BE2C (cell line): Measurements from ENCODE around the gene ADAMTS9.

Source experiments
- DNase-seq: peaks from one replicate; pipeline ENCODE4 v3.0.0-alpha.2; 2020
- H3K27me3 ChIP-seq: fragments of 250-450 bp; sonication (Bioruptor Pico); 2 replicates; pipeline ENCODE4 v1.5.1; 2020; ENCODE audit warnings: mild to moderate bottlenecking
- H3K36me3 ChIP-seq: fragments of 250-450 bp; sonication (Bioruptor Pico); 2 replicates; pipeline ENCODE4 v1.5.1; 2020; ENCODE audit warnings: mild to moderate bottlenecking
- H3K4me1 ChIP-seq: fragments of 250-450 bp; sonication (Bioruptor Pico); 2 replicates; pipeline ENCODE4 v1.5.1; 2020
- H3K4me3 ChIP-seq: 2 replicates; pipeline ENCODE4 v1.5.1; 2011; ENCODE audit warnings: low read depth, low read length
- H3K9me3 ChIP-seq: fragments of 250-450 bp; sonication (Bioruptor Pico); 2 replicates; pipeline ENCODE4 v1.5.1; 2020
- TF ChIP-seq, protein P1 (sequence below): IDR thresholded peaks from 2 replicates; pipeline ENCODE4 v1.5.1; 2012; ENCODE audit warnings: mild to moderate bottlenecking, low read depth, low read length

Gene ADAMTS9

DNA sequence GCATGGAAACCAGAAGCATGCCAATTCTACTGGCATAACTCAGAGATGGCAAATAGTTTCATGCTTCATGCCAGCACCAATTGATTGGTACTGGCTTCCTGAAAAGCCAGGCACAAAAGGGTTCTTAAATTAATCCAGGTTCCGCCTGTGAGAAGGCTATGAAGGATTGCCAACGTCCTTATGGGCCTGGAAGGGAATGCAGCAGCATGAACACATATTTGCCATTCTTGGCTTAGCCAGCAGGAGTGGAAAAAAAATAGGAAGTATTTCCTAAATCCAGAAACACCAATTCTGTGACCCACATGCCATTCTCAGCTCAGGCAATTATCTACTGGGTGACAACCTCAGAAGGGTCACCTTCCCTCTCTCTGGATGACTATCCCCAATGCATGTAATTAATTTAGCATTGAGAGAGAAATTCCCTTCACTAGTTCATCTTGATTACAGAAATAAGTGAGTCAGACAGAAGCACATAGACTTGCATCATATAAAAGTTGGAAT, 36.0 kb downstream of the ADAMTS9 start:
- H3K27me3 ChIP-seq = no peaks in the 10 kb centered on the region
- DNase-seq = no peak
- TF ChIP-seq, protein P1, sequence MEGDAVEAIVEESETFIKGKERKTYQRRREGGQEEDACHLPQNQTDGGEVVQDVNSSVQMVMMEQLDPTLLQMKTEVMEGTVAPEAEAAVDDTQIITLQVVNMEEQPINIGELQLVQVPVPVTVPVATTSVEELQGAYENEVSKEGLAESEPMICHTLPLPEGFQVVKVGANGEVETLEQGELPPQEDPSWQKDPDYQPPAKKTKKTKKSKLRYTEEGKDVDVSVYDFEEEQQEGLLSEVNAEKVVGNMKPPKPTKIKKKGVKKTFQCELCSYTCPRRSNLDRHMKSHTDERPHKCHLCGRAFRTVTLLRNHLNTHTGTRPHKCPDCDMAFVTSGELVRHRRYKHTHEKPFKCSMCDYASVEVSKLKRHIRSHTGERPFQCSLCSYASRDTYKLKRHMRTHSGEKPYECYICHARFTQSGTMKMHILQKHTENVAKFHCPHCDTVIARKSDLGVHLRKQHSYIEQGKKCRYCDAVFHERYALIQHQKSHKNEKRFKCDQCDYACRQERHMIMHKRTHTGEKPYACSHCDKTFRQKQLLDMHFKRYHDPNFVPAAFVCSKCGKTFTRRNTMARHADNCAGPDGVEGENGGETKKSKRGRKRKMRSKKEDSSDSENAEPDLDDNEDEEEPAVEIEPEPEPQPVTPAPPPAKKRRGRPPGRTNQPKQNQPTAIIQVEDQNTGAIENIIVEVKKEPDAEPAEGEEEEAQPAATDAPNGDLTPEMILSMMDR = no peak
- peaks cover 74% of the 10 kb centered on the region for H3K36me3 ChIP-seq
- H3K4me3 ChIP-seq = no peak overlapping the region
- peaks cover 12% of the 10 kb centered on the region for H3K4me1 ChIP-seq
- H3K9me3 ChIP-seq = no peaks in the 10 kb centered on the region

DNA sequence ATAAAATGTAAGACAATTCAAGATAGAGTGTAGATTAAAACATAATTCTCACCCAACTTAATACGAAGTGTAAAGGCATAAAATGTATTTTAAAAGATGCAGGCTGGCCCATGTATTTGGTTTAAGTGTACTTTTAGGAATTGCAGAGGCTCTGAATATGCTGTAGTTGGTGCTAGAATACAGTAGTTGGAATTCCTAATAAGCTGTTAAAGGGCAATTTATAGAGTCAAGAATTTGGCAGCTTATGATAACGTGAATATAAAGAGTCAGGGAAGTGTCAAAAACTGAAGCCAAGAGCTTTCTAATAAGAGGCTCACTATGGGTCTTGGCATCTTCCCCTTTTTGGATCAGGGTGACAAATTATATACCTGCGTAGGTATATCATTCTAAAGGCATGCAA, 36.5 kb downstream of the ADAMTS9 start:
- Histone ChIP-seq H3K4me3 (no peak overlapping the region), H3K4me1 (peaks cover 12% of the 10 kb centered on the region), H3K27me3 (no peaks in the 10 kb centered on the region), H3K9me3 (no peaks in the 10 kb centered on the region), H3K36me3 (peaks cover 75% of the 10 kb centered on the region)
- DNase-seq = no peak
- TF ChIP-seq, protein P1 = no peak

DNA sequence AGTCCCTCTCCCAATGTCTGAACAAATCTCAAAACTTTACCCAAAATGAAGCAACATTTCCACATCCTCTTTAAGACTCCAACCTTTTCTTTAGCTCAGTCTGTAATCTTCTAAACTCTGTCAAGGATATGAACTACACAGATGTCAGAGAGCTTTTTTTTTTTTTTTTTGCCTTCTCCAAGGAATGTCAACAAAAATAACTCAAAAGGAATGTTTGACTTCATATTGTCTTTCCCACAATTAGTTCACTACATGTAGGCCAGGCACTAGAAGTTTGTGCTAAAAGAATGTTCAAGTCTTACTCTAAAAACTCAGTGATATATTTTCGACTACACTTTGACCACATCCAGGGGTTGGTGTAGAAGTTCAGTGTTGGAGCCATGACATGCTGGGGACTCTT, 37.1 kb downstream of the ADAMTS9 start:
- H3K9me3 ChIP-seq = no peaks in the 10 kb centered on the region
- no peak for DNase-seq
- TF ChIP-seq, protein P1 = no peak
- H3K27me3 ChIP-seq = no peaks in the 10 kb centered on the region
- H3K4me1 ChIP-seq = peaks cover 12% of the 10 kb centered on the region
- peaks cover 78% of the 10 kb centered on the region for H3K36me3 ChIP-seq
- no peak overlapping the region for H3K4me3 ChIP-seq

DNA sequence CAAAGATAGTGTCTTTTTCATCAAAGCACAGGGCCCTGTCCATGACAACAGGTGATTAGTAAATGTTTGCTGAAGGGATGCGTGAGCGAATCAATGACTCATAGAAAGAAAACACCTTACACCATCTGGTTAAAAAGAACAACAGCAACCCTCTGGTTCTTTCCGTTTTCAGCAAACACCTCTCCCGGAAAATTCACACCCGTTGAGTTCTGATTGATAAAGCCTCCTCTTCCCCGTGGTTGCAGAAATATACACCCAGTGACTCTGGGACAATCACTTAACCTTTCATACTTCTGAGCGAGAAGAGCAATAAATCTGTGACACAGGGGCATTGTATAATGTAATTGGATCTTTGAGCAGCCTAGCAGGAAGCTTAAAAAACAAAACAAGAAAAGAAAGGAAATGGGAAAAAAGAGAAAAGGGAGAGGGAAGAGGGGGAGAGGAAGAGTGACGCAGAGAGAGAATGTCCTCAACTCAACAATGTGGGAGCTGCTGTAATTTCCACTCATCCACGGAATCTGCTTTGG, 37.6 kb downstream of the ADAMTS9 start:
- H3K27me3 ChIP-seq = no peaks in the 10 kb centered on the region
- peaks cover 12% of the 10 kb centered on the region for H3K4me1 ChIP-seq
- TF ChIP-seq, protein P1 = no peak
- DNase-seq = no peak
- no peak overlapping the region for H3K4me3 ChIP-seq
- no peaks in the 10 kb centered on the region for H3K9me3 ChIP-seq
- peaks cover 74% of the 10 kb centered on the region for H3K36me3 ChIP-seq

DNA sequence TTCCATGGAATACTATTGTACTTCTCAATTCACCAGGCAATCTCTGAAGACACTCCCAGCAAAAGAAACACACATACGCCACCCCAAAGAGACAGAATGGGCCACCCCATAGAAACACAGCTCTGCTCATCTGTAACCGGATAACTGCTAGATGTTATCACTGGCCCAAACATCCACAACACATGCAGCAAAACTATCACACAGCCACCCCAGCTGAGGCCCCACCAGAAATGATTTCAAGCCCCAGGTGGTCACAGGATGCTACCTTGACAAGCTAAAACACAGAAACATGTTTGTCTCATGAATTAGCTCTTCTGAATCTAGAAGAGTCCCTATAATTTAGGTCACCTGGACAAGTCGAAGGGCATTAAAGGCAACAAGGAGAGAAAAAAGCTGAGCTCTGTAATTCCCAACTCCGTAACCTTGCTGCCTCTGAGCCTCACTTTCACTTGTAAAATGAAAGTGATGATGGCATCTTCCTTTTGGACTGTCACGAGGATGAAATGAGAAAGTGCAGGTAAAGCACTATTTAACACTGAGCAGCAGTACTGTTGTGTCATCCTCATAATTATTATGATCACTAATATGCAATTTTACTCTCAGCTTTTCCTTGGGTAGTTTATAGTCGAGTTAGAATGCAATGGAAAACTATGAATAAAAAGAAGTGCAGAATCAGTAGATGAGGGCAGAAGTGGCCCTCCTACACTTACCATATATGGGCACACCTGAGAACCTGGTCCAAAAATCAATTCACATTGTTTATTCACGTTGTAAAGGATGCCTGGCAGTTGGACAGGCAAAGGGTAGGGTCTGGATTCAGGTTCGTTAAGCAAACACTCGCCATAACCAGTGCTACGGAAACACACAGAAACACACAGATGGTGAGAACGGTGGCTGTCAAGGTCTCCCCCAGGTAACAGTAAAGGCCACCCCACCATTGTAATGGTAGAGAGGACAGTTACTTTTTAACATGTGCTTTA, 38.6 kb downstream of the ADAMTS9 start:
- Histone ChIP-seq H3K36me3 (peaks cover 74% of the 10 kb centered on the region), H3K9me3 (no peaks in the 10 kb centered on the region), H3K4me3 (no peak overlapping the region), H3K4me1 (peaks cover 12% of the 10 kb centered on the region), H3K27me3 (no peaks in the 10 kb centered on the region)
- TF ChIP-seq, protein P1 = no peak
- DNase-seq = no peak

DNA sequence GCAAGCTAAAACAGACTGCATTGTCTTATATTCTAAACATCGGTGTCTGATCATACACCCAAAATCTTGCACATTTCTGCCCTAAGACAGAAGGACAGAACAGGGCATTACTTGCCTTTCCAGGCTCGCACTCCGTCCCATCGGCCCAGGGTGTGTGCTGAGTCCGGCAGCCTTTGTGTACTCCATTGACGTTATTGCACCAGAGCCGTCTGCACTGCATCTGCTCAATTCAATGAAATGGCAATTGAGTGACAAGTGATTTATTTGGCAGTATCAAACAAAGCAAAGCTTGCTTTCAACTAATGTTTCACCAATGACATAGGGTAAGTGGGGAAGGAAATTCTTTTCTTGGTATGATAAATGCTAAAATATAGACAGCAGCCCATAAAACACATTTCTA, 40.0 kb downstream of the ADAMTS9 start:
- no peaks in the 10 kb centered on the region for H3K9me3 ChIP-seq
- no peaks in the 10 kb centered on the region for H3K27me3 ChIP-seq
- TF ChIP-seq, protein P1 = no peak
- DNase-seq = no peak
- H3K4me3 ChIP-seq = no peak overlapping the region
- H3K4me1 ChIP-seq = peaks cover 12% of the 10 kb centered on the region
- H3K36me3 ChIP-seq = peaks cover 71% of the 10 kb centered on the region
